Testis (tissue), 3 donors: Measurements from ENCODE around the gene METTL22. TPM values are rescaled to one million over a fixed set of nuclear protein-coding genes. Genes with fewer than 3 reads are reported as not detected.

Source experiments
- DNase-seq: peaks from one replicate; pipeline ENCODE4 v3.0.0-alpha.2; 2019
- H3K27ac ChIP-seq, 2 donors: fragments of 200-600 bp; sonication (generic); one replicate each; pipeline ENCODE4 v1.5.1; 2019
- H3K27me3 ChIP-seq: fragments of 200-600 bp; sonication (generic); one replicate; pipeline ENCODE4 v1.5.1; 2019
- H3K36me3 ChIP-seq: fragments of 200-600 bp; sonication (generic); one replicate; pipeline ENCODE4 v1.5.1; 2017; ENCODE audit warnings: low read depth; ENCODE audit errors: missing control alignments
- H3K4me1 ChIP-seq: fragments of 200-600 bp; sonication (generic); one replicate; pipeline ENCODE4 v1.5.1; 2019
- H3K4me3 ChIP-seq, 2 donors: fragments of 200-600 bp; sonication (generic); one replicate each; pipeline ENCODE4 v1.5.1; 2017 to 2019
- H3K9me3 ChIP-seq: fragments of 200-600 bp; sonication (generic); one replicate; pipeline ENCODE4 v1.5.1; 2017
- CTCF ChIP-seq, 3 experiments: fragments of 450-650 bp in 2 of 3; fragments of 200-600 bp in 1 of 3; sonication (generic) in 1 of 3; IDR thresholded peaks; one replicate each; pipeline ENCODE4 v1.5.1; 2016 to 2019; ENCODE audit warnings: antibody characterized with exemption in 3 of 3, mild to moderate bottlenecking in 2 of 3, moderate library complexity in 1 of 3
- POLR2A ChIP-seq: fragments of 450-650 bp; IDR thresholded peaks from one replicate; pipeline ENCODE4 v1.6.1; 2017; ENCODE audit warnings: antibody characterized with exemption, mild to moderate bottlenecking, moderate library complexity
- WGBS, 2 donors: methylation state at CpG; one replicate each; pipeline ENCODE4 v1.1.5; 2018; 5-methylcytosine and 5-hydroxymethylcytosine counted together
- intact Hi-C: fragments of 100-400 bp; cut with DNase I; formaldehyde crosslinking; loops from one replicate; pipeline ENCODE4 v1.15.1; 2023; ENCODE audit warnings: low total_unique reads
- polyA plus RNA-seq: library from polyadenylated mRNA; stranded (reverse); fragments of 350-450 nt; fragmentation: Illumina TruSeq; extraction: RNeasy Lipid Tissue Mini Kit (QIAGEN cat#74804); gene quantifications from one replicate; pipeline ENCODE4 v1.2.3, GENCODE V29; 2014; ENCODE audit warnings: low read depth, low replicate concordance; ENCODE audit not compliant: insufficient read depth
- total RNA-seq, 2 donors: library from RNA; depleted of rRNA; stranded (reverse); fragments of >200 nt; gene quantifications; one replicate each; pipeline ENCODE4 v1.2.3, GENCODE V29; 2016

METTL22 gene
- total and polyA plus RNA-seq, 3 donors from 2014 or later, result 74.5 to 93.1 (median 85.6) TPM

- Histone ChIP-seq H3K27ac (no peak overlapping the region), H3K4me3 (no peak overlapping the region), H3K36me3 (no peaks in the 10 kb centered on the region), H3K9me3 (no peaks in the 10 kb centered on the region), H3K4me1 (no peaks in the 10 kb centered on the region), H3K27me3 (no peaks in the 10 kb centered on the region)
- DNase-seq, result no peak
- TF ChIP-seq POLR2A (no peak), CTCF (IDR thresholded peaks at IDR 0.05) (no peak)
- WGBS, 2 donors, result 73 to 85% methylated on average over 5 of the region's 5 CpGs
- intact Hi-C loops, result loop anchor here (5.0 to 10.0 kb wide), 2 partner anchors 133 to 221 kb away; partner anchors contain the start of genes LITAFD, PMM2 and TMEM186
Measured at GRCh38 chr16:8661703-8662102, 40.2 kb downstream of the METTL22 start.

GRCh38 chr16:8663192-8664089 is 41.9 kb downstream of the METTL22 start:
- intact Hi-C loops, result loop anchor here (5.0 to 10.0 kb wide), 2 partner anchors 131 to 219 kb away; partner anchors contain the start of genes LITAFD, PMM2 and TMEM186
- Histone ChIP-seq H3K4me1 (no peaks in the 10 kb centered on the region), H3K9me3 (no peaks in the 10 kb centered on the region), H3K27me3 (no peaks in the 10 kb centered on the region), H3K36me3 (no peaks in the 10 kb centered on the region), H3K27ac (no peak overlapping the region), H3K4me3 (no peak overlapping the region)
- DNase-seq, result no peak
- 86 to 89% methylated on average over 9 of the region's 9 CpGs for WGBS, 2 donors
- TF ChIP-seq CTCF (IDR thresholded peaks at IDR 0.05) (no peak), POLR2A (no peak)

- WGBS, 2 donors, result 85 to 92% methylated on average over 6 of the region's 6 CpGs
- DNase-seq, result no peak
- TF ChIP-seq POLR2A (no peak), CTCF (IDR thresholded peaks at IDR 0.05) (no peak)
- Histone ChIP-seq H3K36me3 (no peaks in the 10 kb centered on the region), H3K4me1 (no peaks in the 10 kb centered on the region), H3K27ac (no peak overlapping the region), H3K4me3 (no peak overlapping the region), H3K27me3 (no peaks in the 10 kb centered on the region), H3K9me3 (no peaks in the 10 kb centered on the region)
- intact Hi-C loops, result loop anchor here (10.0 kb wide), 1 partner anchor 129 kb away; the partner anchor contains the start of genes PMM2 and TMEM186
Measured at GRCh38 chr16:8665529-8665928, 44.0 kb downstream of the METTL22 start.

GRCh38 chr16:8667492-8667891 is 46.0 kb downstream of the METTL22 start:
- Histone ChIP-seq H3K4me3 (no peak overlapping the region), H3K36me3 (no peaks in the 10 kb centered on the region), H3K4me1 (no peaks in the 10 kb centered on the region), H3K27ac (no peak overlapping the region), H3K9me3 (no peaks in the 10 kb centered on the region), H3K27me3 (no peaks in the 10 kb centered on the region)
- intact Hi-C loops, result loop anchor here (10.0 kb wide), 1 partner anchor 127 kb away; the partner anchor contains the start of genes PMM2 and TMEM186
- TF ChIP-seq CTCF (IDR thresholded peaks at IDR 0.05) (no peak), POLR2A (no peak)
- 84 to 96% methylated on average over 3 of the region's 3 CpGs for WGBS, 2 donors
- DNase-seq, result no peak
